ENCODE measurements around the gene NXPE4. TPM values are rescaled to one million over a fixed set of nuclear protein-coding genes. Genes with fewer than 3 reads are reported as not detected.
"Not testable (repeated sequence)": the region's sequence is repeated elsewhere in the genome, so short reads cannot be mapped to it uniquely, and the experiment has no call there.

The NXPE4 gene
- total RNA-seq: not detected
- polyA plus RNA-seq: not detected

DNA sequence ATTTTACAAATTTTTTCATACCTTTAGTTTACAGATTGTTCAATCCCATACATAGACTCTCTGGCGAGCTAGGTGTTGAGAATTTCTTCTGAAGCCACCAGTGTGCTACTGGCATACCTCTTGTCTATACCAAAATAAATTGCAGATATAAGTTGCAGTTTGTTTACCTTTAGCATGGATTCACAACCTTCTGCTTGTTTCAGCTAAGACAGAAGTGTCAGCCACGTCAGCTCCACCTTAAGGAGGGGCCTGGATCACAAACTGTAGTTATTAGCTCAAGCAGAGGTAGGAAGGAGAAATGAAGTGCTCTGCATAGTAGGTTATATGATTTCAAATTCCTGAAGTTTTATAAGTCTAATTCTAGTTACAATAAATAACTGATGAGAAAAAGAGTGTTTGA, at the start of gene NXPE4:
NXPE4 (minus strand) TSS at position 216 of the 400 bp plus-strand sequence. CDS start 1,027 bp downstream, outside the sequence.
- no peak within 1 kb of the TSS for H3K4me3 ChIP-seq (ENCODE audit: low read length in 2 of 2)
- H3K27me3 ChIP-seq (ENCODE audit: insufficient read depth, low read length): no peaks in the 10 kb centered on the region
- intact Hi-C loops (cut with micrococcal nuclease): no loop called here
- Mint-ChIP-seq H3K27ac (no peak within 1 kb of the TSS), H3K9me3 (no peaks in the 10 kb centered on the region), H3K4me3 (no peak within 1 kb of the TSS), H3K27me3 (peaks cover 0 to 5% of the 10 kb centered on the region in 2 donors), H3K4me1 (no peaks in the 10 kb centered on the region), H3K36me3 (no peaks in the 10 kb centered on the region)
- ChIA-PET POLR2A (ENCODE audit: partially characterized antibody) (no interaction called here), CTCF (ENCODE audit: partially characterized antibody) (no interaction called here)
- no peak within 1 kb of the TSS for H3K27ac ChIP-seq (ENCODE audit: low read depth, low read length)
- H3K9me3 ChIP-seq (ENCODE audit: control insufficient read depth in 1 of 2, low read length in 2 of 2): no peaks in the 10 kb centered on the region
- DNase-seq: no peak
- H3K36me3 ChIP-seq (ENCODE audit: insufficient read depth, low read length): no peaks in the 10 kb centered on the region
- H3K4me1 ChIP-seq (ENCODE audit: insufficient read depth, low read length): no peaks in the 10 kb centered on the region

DNA sequence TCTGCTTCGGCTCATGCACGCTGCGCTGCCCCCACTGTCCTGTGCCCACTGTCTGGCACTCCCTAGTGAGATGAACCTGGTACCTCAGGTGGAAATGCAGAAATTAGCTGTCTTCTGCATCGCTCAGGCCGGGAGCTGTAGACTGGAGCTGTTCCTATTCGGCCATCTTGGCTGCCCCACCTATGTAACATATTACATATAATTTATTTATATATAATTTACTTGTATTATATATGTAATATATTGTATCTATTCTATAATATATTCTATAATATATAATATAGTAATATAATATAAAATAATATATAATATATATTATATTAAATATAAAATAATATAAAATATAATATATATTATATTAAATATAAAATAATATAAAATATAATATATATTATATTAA, 43.9 kb upstream of the NXPE4 start:
- H3K4me3 Mint-ChIP-seq; H3K36me3 Mint-ChIP-seq; H3K36me3 ChIP-seq (ENCODE audit: insufficient read depth, low read length); CTCF ChIA-PET (ENCODE audit: partially characterized antibody); H3K27me3 ChIP-seq (ENCODE audit: insufficient read depth, low read length); H3K9me3 ChIP-seq (ENCODE audit: control insufficient read depth in 1 of 2, low read length in 2 of 2); H3K27ac ChIP-seq (ENCODE audit: low read depth, low read length); DNase-seq; intact Hi-C loops (cut with micrococcal nuclease); H3K4me1 Mint-ChIP-seq; H3K4me1 ChIP-seq (ENCODE audit: insufficient read depth, low read length); H3K27me3 Mint-ChIP-seq; H3K27ac Mint-ChIP-seq; H3K4me3 ChIP-seq (ENCODE audit: low read length in 2 of 2); POLR2A ChIA-PET (ENCODE audit: partially characterized antibody): not testable (repeated sequence)
- peaks cover 0 to 17% (median 2%) of the 10 kb centered on the region in 8 donors for H3K9me3 Mint-ChIP-seq

DNA sequence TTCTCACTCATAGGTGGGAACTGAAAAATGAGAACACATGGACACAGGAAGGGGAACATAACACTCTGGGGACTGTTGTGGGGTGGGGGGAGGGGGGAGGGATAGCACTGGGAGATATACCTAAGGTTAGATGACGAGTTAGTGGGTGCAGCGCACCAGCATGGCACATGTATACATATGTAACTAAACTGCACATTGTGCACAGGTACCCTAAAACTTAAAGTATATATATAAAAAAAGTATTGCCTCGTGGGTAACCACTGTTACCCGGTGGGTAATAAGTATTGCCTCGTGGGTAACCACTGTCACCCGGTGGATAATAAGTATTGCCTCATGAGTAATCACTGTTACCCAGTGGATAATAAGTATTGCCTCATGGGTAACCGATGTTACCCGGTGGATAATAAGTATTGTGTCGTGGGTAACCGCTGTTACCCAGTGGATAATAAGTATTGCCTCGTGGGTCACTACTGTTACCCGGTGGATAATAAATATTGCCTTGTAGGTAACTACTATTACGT, 35.9 kb upstream of the NXPE4 start:
- DNase-seq; H3K4me1 ChIP-seq (ENCODE audit: insufficient read depth, low read length); POLR2A ChIA-PET (ENCODE audit: partially characterized antibody); CTCF ChIA-PET (ENCODE audit: partially characterized antibody); H3K4me3 Mint-ChIP-seq; H3K27ac ChIP-seq (ENCODE audit: low read depth, low read length); H3K27me3 Mint-ChIP-seq; H3K36me3 Mint-ChIP-seq; H3K27ac Mint-ChIP-seq; H3K4me1 Mint-ChIP-seq; H3K4me3 ChIP-seq (ENCODE audit: low read length in 2 of 2); intact Hi-C loops (cut with micrococcal nuclease); H3K9me3 ChIP-seq (ENCODE audit: control insufficient read depth in 1 of 2, low read length in 2 of 2); H3K27me3 ChIP-seq (ENCODE audit: insufficient read depth, low read length); H3K36me3 ChIP-seq (ENCODE audit: insufficient read depth, low read length): not testable (repeated sequence)
- H3K9me3 Mint-ChIP-seq: peaks cover 0 to 12% (median 3%) of the 10 kb centered on the region in 8 donors

DNA sequence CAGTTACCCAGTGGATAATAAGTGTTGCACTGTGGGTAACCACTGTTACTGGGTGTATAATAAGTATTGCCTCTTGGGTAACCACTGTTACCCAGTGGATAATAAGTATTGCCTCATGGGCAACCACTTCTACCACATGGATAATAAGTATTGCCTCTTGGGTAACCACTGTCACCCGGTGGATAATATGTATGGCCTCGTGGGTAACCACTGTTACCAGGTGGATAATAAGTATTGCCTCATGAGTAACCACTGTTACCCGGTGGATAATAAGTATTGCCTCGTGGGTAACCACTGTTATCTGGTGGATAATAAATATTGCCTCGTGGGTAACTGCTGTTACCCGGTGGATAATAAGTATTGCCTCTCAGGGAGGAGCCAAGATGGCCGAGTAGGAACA, 29.7 kb upstream of the NXPE4 start:
- no peak overlapping the region for H3K4me3 Mint-ChIP-seq
- no peaks in the 10 kb centered on the region for H3K27me3 Mint-ChIP-seq
- H3K4me1 Mint-ChIP-seq: no peaks in the 10 kb centered on the region
- Histone ChIP-seq H3K36me3 (ENCODE audit: insufficient read depth, low read length) (no peaks in the 10 kb centered on the region), H3K4me1 (ENCODE audit: insufficient read depth, low read length) (no peaks in the 10 kb centered on the region), H3K9me3 (ENCODE audit: control insufficient read depth in 1 of 2, low read length in 2 of 2) (peaks cover 0 to 8% of the 10 kb centered on the region in 2 donors), H3K27ac (ENCODE audit: low read depth, low read length) (no peak overlapping the region), H3K4me3 (ENCODE audit: low read length in 2 of 2) (no peak overlapping the region), H3K27me3 (ENCODE audit: insufficient read depth, low read length) (no peaks in the 10 kb centered on the region)
- ChIA-PET POLR2A (ENCODE audit: partially characterized antibody) (no interaction called here), CTCF (ENCODE audit: partially characterized antibody) (no interaction called here)
- no peak for DNase-seq
- H3K27ac Mint-ChIP-seq: no peak overlapping the region
- peaks cover 0 to 8% (median 1%) of the 10 kb centered on the region in 8 donors for H3K9me3 Mint-ChIP-seq
- intact Hi-C loops (cut with micrococcal nuclease): no loop called here
- no peaks in the 10 kb centered on the region for H3K36me3 Mint-ChIP-seq

DNA sequence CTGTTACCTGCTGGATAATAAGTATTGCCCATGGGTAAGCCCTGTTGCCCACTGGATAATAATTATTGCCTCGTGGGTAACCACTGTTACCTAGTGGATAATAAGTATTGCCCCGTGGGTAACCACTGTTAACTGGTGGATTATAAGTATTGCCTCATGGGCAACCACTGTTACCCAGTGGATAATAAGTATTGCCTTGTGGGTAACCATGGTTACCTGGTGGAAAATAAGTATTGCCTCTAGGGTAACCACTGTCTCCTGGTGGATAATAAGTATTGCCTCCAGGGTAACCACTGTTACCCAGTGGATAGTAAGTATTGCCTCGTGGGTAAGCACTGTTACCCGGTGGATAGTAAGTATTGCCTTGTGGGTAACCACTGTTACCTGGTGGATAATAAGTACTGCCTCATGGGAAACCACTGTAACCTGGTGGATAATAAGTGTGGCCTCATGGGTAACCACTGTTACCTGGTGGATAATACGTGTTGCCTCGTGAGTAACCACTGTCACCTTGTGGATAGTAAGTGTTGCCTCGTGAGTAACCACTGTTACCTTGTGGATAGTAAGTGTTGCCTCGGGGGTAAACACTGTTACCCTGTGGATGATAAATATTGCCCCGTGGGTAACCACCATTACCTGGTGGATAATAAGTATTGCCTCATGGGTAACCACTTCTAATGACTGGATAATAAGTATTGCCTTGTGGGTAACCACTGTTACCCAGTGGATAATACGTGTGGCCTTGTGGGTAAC, 29.0 kb upstream of the NXPE4 start:
- no peak for DNase-seq
- Histone ChIP-seq H3K36me3 (ENCODE audit: insufficient read depth, low read length) (no peaks in the 10 kb centered on the region), H3K9me3 (ENCODE audit: control insufficient read depth in 1 of 2, low read length in 2 of 2) (peaks cover 0 to 8% of the 10 kb centered on the region in 2 donors), H3K27ac (ENCODE audit: low read depth, low read length) (no peak overlapping the region), H3K4me3 (ENCODE audit: low read length in 2 of 2) (no peak overlapping the region), H3K4me1 (ENCODE audit: insufficient read depth, low read length) (no peaks in the 10 kb centered on the region), H3K27me3 (ENCODE audit: insufficient read depth, low read length) (no peaks in the 10 kb centered on the region)
- Mint-ChIP-seq H3K27ac (no peak overlapping the region), H3K36me3 (no peaks in the 10 kb centered on the region), H3K4me1 (no peaks in the 10 kb centered on the region), H3K9me3 (peaks cover 0 to 5% (median 1%) of the 10 kb centered on the region in 8 donors), H3K4me3 (no peak overlapping the region), H3K27me3 (no peaks in the 10 kb centered on the region)
- ChIA-PET POLR2A (ENCODE audit: partially characterized antibody) (no interaction called here), CTCF (ENCODE audit: partially characterized antibody) (no interaction called here)
- intact Hi-C loops (cut with micrococcal nuclease): no loop called here

DNA sequence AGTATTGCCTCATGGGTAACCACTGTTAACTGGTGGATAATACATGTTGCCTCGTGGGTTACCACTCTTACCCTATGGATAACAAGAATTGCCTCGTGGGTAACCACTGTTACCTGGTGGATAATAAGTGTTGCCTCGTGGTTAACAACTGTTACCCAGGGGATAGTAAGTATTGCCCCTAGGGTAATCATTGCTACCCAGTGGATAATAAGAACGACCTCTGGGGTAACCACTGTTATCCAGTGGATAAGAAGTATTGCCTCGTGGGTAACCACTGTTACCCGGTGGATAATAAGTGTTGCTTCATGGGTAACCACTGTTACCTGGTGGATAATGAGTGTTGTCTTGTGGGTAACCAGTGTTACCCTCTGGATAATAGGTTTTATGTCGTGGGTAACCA, 28.1 kb upstream of the NXPE4 start:
- H3K4me1 ChIP-seq (ENCODE audit: insufficient read depth, low read length): no peaks in the 10 kb centered on the region
- H3K36me3 Mint-ChIP-seq: no peaks in the 10 kb centered on the region
- intact Hi-C loops (cut with micrococcal nuclease): no loop called here
- H3K27ac ChIP-seq (ENCODE audit: low read depth, low read length): no peak overlapping the region
- no peaks in the 10 kb centered on the region for H3K36me3 ChIP-seq (ENCODE audit: insufficient read depth, low read length)
- POLR2A ChIA-PET (ENCODE audit: partially characterized antibody): no interaction called here
- H3K27me3 ChIP-seq (ENCODE audit: insufficient read depth, low read length): no peaks in the 10 kb centered on the region
- H3K9me3 Mint-ChIP-seq: peaks cover 0 to 3% (median under 1%) of the 10 kb centered on the region in 8 donors
- no peak overlapping the region for H3K4me3 ChIP-seq (ENCODE audit: low read length in 2 of 2)
- H3K4me3 Mint-ChIP-seq: no peak overlapping the region
- no peak overlapping the region for H3K27ac Mint-ChIP-seq
- H3K9me3 ChIP-seq (ENCODE audit: control insufficient read depth in 1 of 2, low read length in 2 of 2): peaks cover 0 to 8% of the 10 kb centered on the region in 2 donors
- H3K27me3 Mint-ChIP-seq: no peaks in the 10 kb centered on the region
- DNase-seq: no peak
- no peaks in the 10 kb centered on the region for H3K4me1 Mint-ChIP-seq
- CTCF ChIA-PET (ENCODE audit: partially characterized antibody): no interaction called here

DNA sequence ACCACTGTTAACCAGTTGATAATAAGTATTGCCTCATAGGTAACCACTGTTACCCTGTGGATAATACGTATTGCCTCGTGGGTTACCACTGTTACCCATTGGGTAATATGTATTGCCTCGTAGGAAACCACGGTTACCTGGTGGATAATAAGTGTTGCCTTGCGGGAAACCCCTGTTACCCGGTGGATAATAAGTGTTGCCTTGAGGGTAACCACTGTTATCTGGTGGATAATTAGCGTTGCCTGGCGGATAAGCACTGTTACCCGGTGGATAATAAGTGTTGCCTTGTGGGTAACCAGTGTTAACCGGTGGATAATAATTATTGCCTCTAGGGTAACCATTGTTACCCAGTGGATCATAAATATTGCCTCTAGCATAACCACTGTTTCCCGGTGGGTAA, 27.3 kb upstream of the NXPE4 start:
- Mint-ChIP-seq H3K9me3 (peaks cover 0 to 3% (median 0%) of the 10 kb centered on the region in 8 donors), H3K27ac (no peak overlapping the region), H3K36me3 (no peaks in the 10 kb centered on the region), H3K4me1 (no peaks in the 10 kb centered on the region), H3K4me3 (no peak overlapping the region), H3K27me3 (no peaks in the 10 kb centered on the region)
- H3K4me1 ChIP-seq (ENCODE audit: insufficient read depth, low read length): no peaks in the 10 kb centered on the region
- no peaks in the 10 kb centered on the region for H3K27me3 ChIP-seq (ENCODE audit: insufficient read depth, low read length)
- no peak for DNase-seq
- peaks cover 0 to 8% of the 10 kb centered on the region in 2 donors for H3K9me3 ChIP-seq (ENCODE audit: control insufficient read depth in 1 of 2, low read length in 2 of 2)
- intact Hi-C loops (cut with micrococcal nuclease): no loop called here
- no peak overlapping the region for H3K27ac ChIP-seq (ENCODE audit: low read depth, low read length)
- ChIA-PET POLR2A (ENCODE audit: partially characterized antibody) (no interaction called here), CTCF (ENCODE audit: partially characterized antibody) (no interaction called here)
- H3K4me3 ChIP-seq (ENCODE audit: low read length in 2 of 2): no peak overlapping the region
- H3K36me3 ChIP-seq (ENCODE audit: insufficient read depth, low read length): no peaks in the 10 kb centered on the region

Measured in CD4-positive, alpha-beta memory T cell (primary cell).